WTC11 (cell line): ENCODE results near the gene SMCP. TPM values are rescaled to one million over a fixed set of nuclear protein-coding genes. Genes with fewer than 3 reads are reported as not detected.

Source experiments
- ATAC-seq: fragments of 200-7000 bp; cut with Tn5 transposase; 2 replicates; pipeline ENCODE4 v1.10.0; 2021; ENCODE audit warnings: mild to moderate bottlenecking, moderate library complexity
- CTCF ChIA-PET: fragments of 300-600 bp; sonication (Branson Sonifier 250); formaldehyde crosslinking; loops from one replicate; lab custom pipeline; 2021; ENCODE audit warnings: antibody characterized with exemption; lab: Charles Lee
- POLR2A ChIA-PET: fragments of 350-600 bp; sonication (Branson Sonifier 250); formaldehyde crosslinking; loops from one replicate; lab custom pipeline; 2021; ENCODE audit warnings: antibody characterized with exemption; lab: Charles Lee
- DNase-seq: peaks from one replicate; pipeline ENCODE4 v3.0.0; 2021; ENCODE audit warnings: low spot score
- H3K27ac Mint-ChIP-seq: 2 replicates; pipeline ENCODE4 v1.8.0; 2021; ENCODE audit warnings: mixed read lengths
- H3K27me3 Mint-ChIP-seq: 2 replicates; pipeline ENCODE4 v1.8.0; 2021; ENCODE audit warnings: low read depth, mild to moderate bottlenecking, moderate library complexity, mixed read lengths
- H3K36me3 Mint-ChIP-seq: 2 replicates; pipeline ENCODE4 v1.8.0; 2021; ENCODE audit warnings: mixed read lengths
- H3K4me1 Mint-ChIP-seq: 2 replicates; pipeline ENCODE4 v1.8.0; 2022; ENCODE audit warnings: mixed read lengths
- H3K4me3 Mint-ChIP-seq: 2 replicates; pipeline ENCODE4 v1.8.0; 2021; ENCODE audit warnings: mild to moderate bottlenecking, moderate library complexity, mixed read lengths
- H3K9me3 Mint-ChIP-seq: 2 replicates; pipeline ENCODE4 v1.8.0; 2021; ENCODE audit warnings: mixed read lengths
- E2F1 ChIP-seq: sonication (generic); formaldehyde crosslinking; IDR thresholded peaks from 2 replicates; pipeline ENCODE4 v1.8.0; 2022; ENCODE audit warnings: mild to moderate bottlenecking, missing genetic modification reagents
- ETV6 ChIP-seq: sonication (generic); formaldehyde crosslinking; IDR thresholded peaks from 2 replicates; pipeline ENCODE4 v1.8.1; 2022; ENCODE audit warnings: mild to moderate bottlenecking, missing genetic modification reagents
- GABPB1 ChIP-seq: sonication (generic); formaldehyde crosslinking; IDR thresholded peaks from 2 replicates; pipeline ENCODE4 v1.8.1; 2023; ENCODE audit warnings: mild to moderate bottlenecking, missing genetic modification reagents
- GRHL2 ChIP-seq: fragments of 250-450 bp; sonication (Bioruptor Pico); IDR thresholded peaks from 2 replicates; pipeline ENCODE4 v1.8.0; 2022; ENCODE audit warnings: mild to moderate bottlenecking, moderate library complexity; ENCODE audit not compliant: insufficient replicate concordance, severe bottlenecking
- GTF2I ChIP-seq: fragments of 250-450 bp; sonication (Bioruptor Pico); conservative IDR thresholded peaks from 2 replicates; pipeline ENCODE4 v1.4.0; 2021; ENCODE audit warnings: mild to moderate bottlenecking
- HMGXB4 ChIP-seq: sonication (generic); formaldehyde crosslinking; IDR thresholded peaks from 2 replicates; pipeline ENCODE4 v1.8.1; 2023; ENCODE audit warnings: mild to moderate bottlenecking, moderate library complexity, missing genetic modification reagents
- JAZF1 ChIP-seq: fragments of 250-450 bp; sonication (Bioruptor Pico); IDR thresholded peaks from 2 replicates; pipeline ENCODE4 v1.9.0; 2021; ENCODE audit warnings: moderate library complexity, mild to moderate bottlenecking, inconsistent platforms
- KAT7 ChIP-seq: sonication (generic); formaldehyde crosslinking; IDR thresholded peaks from 2 replicates; pipeline ENCODE4 v1.8.1; 2023; ENCODE audit warnings: missing genetic modification reagents, mild to moderate bottlenecking, borderline replicate concordance
- MYBL2 ChIP-seq: sonication (generic); formaldehyde crosslinking; IDR thresholded peaks from 2 replicates; pipeline ENCODE4 v1.8.1; 2023; ENCODE audit warnings: mild to moderate bottlenecking, moderate library complexity, missing genetic modification reagents
- NR2C2 ChIP-seq: sonication (generic); formaldehyde crosslinking; IDR thresholded peaks from 2 replicates; pipeline ENCODE4 v1.8.0; 2022; ENCODE audit warnings: mild to moderate bottlenecking, missing genetic modification reagents
- PRRX2 ChIP-seq: fragments of 250-450 bp; sonication (Bioruptor Pico); IDR thresholded peaks from 2 replicates; pipeline ENCODE4 v1.8.0; 2021; ENCODE audit warnings: mild to moderate bottlenecking
- RELA ChIP-seq: sonication (generic); formaldehyde crosslinking; IDR thresholded peaks from 2 replicates; pipeline ENCODE4 v1.8.1; 2022; ENCODE audit warnings: missing genetic modification reagents, mild to moderate bottlenecking, borderline replicate concordance
- TP53 ChIP-seq: sonication (generic); formaldehyde crosslinking; IDR thresholded peaks from 2 replicates; pipeline ENCODE4 v1.8.1; 2023; ENCODE audit warnings: mild to moderate bottlenecking, missing genetic modification reagents
- ZBTB21 ChIP-seq: sonication (generic); formaldehyde crosslinking; IDR thresholded peaks from 2 replicates; pipeline ENCODE4 v1.8.1; 2023; ENCODE audit warnings: mild to moderate bottlenecking, missing genetic modification reagents, borderline replicate concordance
- ZNF138 ChIP-seq: sonication (generic); formaldehyde crosslinking; conservative IDR thresholded peaks from 2 replicates; pipeline ENCODE4 v1.8.1; 2022; ENCODE audit warnings: mild to moderate bottlenecking, moderate library complexity, missing genetic modification reagents
- ZNF281 ChIP-seq: sonication (generic); formaldehyde crosslinking; IDR thresholded peaks from 2 replicates; pipeline ENCODE4 v1.8.0; 2023; ENCODE audit warnings: mild to moderate bottlenecking, missing genetic modification reagents
- ZNF317 ChIP-seq: sonication (generic); formaldehyde crosslinking; IDR thresholded peaks from 2 replicates; pipeline ENCODE4 v1.8.1; 2023; ENCODE audit warnings: low read depth, mild to moderate bottlenecking, moderate library complexity, missing genetic modification reagents, borderline replicate concordance
- ZNF396 ChIP-seq: fragments of 250-450 bp; sonication (Bioruptor Pico); IDR thresholded peaks from 2 replicates; pipeline ENCODE4 v1.8.0; 2021; ENCODE audit warnings: mild to moderate bottlenecking, moderate library complexity, borderline replicate concordance
- ZNF512 ChIP-seq: sonication (generic); formaldehyde crosslinking; IDR thresholded peaks from 2 replicates; pipeline ENCODE4 v1.8.1; 2022; ENCODE audit warnings: missing genetic modification reagents, borderline replicate concordance
- ZNF671 ChIP-seq: fragments of 250-450 bp; sonication (Bioruptor Pico); IDR thresholded peaks from 2 replicates; pipeline ENCODE4 v1.8.0; 2021; ENCODE audit warnings: mild to moderate bottlenecking
- total RNA-seq: library from RNA; stranded (reverse); gene quantifications from 3 replicates; pipeline ENCODE4 v1.2.3, GENCODE V29; 2021
- TF ChIP-seq, protein P1 (sequence below): sonication (generic); formaldehyde crosslinking; IDR thresholded peaks from 2 replicates; pipeline ENCODE4 v1.8.1; 2023; ENCODE audit warnings: mild to moderate bottlenecking, missing genetic modification reagents, moderate library complexity
- TF ChIP-seq, protein P2 (sequence below): sonication (generic); formaldehyde crosslinking; IDR thresholded peaks from 2 replicates; pipeline ENCODE4 v1.8.0; 2022; ENCODE audit warnings: mild to moderate bottlenecking, missing genetic modification reagents

SMCP gene
- total RNA-seq, 1 experiment from 2014 or later, result not detected

DNA sequence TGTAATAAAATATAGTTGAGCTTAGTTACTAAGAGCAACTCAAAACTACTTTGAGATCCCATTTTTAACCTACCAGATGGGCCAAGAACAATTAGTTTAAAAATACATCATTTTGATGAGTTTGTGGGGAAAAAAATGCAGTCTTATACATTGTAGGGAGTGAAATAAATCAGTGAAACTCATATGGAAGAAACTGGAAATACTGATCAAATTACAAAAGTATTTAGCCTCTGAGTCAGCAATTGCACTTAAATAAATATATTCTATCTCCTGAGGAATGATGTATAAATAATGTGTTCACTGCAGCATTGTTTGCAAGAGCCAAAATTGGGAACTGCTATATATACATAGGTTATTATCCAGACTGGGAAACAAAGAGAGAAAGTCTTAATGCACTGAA lies 4.6 kb upstream of the SMCP start:
- TF ChIP-seq ZBTB21 (CRISPR knock-in tag) (no peak), GRHL2 (CRISPR knock-in tag) (no peak)
- TF ChIP-seq, protein P1, sequence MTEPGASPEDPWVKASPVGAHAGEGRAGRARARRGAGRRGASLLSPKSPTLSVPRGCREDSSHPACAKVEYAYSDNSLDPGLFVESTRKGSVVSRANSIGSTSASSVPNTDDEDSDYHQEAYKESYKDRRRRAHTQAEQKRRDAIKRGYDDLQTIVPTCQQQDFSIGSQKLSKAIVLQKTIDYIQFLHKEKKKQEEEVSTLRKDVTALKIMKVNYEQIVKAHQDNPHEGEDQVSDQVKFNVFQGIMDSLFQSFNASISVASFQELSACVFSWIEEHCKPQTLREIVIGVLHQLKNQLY (CRISPR knock-in tag), result no peak
- no peak overlapping the region for H3K27ac Mint-ChIP-seq
- ChIA-PET CTCF (no interaction called here), POLR2A (no interaction called here)
- no peaks in the 10 kb centered on the region for H3K36me3 Mint-ChIP-seq
- no peaks in the 10 kb centered on the region; the same call in 1 of the 2 replicates for H3K27me3 Mint-ChIP-seq
- H3K4me1 Mint-ChIP-seq, result no peaks in the 10 kb centered on the region
- no peak for ATAC-seq
- DNase-seq, result no peak
- no peak overlapping the region for H3K4me3 Mint-ChIP-seq
- peaks cover 7% of the 10 kb centered on the region for H3K9me3 Mint-ChIP-seq

- ChIA-PET POLR2A (no interaction called here), CTCF (no interaction called here)
- Mint-ChIP-seq H3K4me3 (no peak overlapping the region), H3K27me3 (no peaks in the 10 kb centered on the region; the same call in 1 of the 2 replicates), H3K36me3 (no peaks in the 10 kb centered on the region; the same call in 1 of the 2 replicates), H3K27ac (no peak overlapping the region), H3K4me1 (no peaks in the 10 kb centered on the region), H3K9me3 (peaks cover 21% of the 10 kb centered on the region)
- TF ChIP-seq ZNF317 (CRISPR knock-in tag) (no peak), GABPB1 (no peak), PRRX2 (no peak), ZNF281 (CRISPR knock-in tag) (no peak), ETV6 (no peak), HMGXB4 (no peak), ZNF396 (no peak), JAZF1 (CRISPR knock-in tag) (no peak), GTF2I (CRISPR knock-in tag) (no peak)
- TF ChIP-seq, protein P2, sequence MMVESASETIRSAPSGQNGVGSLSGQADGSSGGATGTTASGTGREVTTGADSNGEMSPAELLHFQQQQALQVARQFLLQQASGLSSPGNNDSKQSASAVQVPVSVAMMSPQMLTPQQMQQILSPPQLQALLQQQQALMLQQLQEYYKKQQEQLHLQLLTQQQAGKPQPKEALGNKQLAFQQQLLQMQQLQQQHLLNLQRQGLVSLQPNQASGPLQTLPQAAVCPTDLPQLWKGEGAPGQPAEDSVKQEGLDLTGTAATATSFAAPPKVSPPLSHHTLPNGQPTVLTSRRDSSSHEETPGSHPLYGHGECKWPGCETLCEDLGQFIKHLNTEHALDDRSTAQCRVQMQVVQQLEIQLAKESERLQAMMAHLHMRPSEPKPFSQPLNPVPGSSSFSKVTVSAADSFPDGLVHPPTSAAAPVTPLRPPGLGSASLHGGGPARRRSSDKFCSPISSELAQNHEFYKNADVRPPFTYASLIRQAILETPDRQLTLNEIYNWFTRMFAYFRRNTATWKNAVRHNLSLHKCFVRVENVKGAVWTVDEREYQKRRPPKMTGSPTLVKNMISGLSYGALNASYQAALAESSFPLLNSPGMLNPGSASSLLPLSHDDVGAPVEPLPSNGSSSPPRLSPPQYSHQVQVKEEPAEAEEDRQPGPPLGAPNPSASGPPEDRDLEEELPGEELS, result no peak
- DNase-seq, result no peak
- ATAC-seq, result no peak
Measured at GRCh38 chr1:152876827-152877226, 1.3 kb upstream of the SMCP start.

GRCh38 chr1:152879559-152880198 lies 1.6 kb downstream of the SMCP start:
- no peak overlapping the region for H3K4me3 Mint-ChIP-seq
- no peak overlapping the region for H3K27ac Mint-ChIP-seq
- H3K27me3 Mint-ChIP-seq, result no peaks in the 10 kb centered on the region; the same call in 1 of the 2 replicates
- ATAC-seq (no peak), DNase-seq (no peak)
- H3K36me3 Mint-ChIP-seq, result peaks cover 3% of the 10 kb centered on the region
- POLR2A ChIA-PET, result no interaction called here
- peaks cover 32% of the 10 kb centered on the region for H3K9me3 Mint-ChIP-seq
- CTCF ChIA-PET, result interaction anchor here (1.3 to 3.6 kb wide), 3 partner anchors 10 to 313 kb away, joined by 4 to 60 read pairs (median 4); no protein-coding TSS in a partner anchor
- no peaks in the 10 kb centered on the region for H3K4me1 Mint-ChIP-seq
- TF ChIP-seq NR2C2 (CRISPR knock-in tag) (no peak), GRHL2 (CRISPR knock-in tag) (no peak), RELA (CRISPR knock-in tag) (no peak), ZNF512 (no peak), E2F1 (CRISPR knock-in tag) (no peak), MYBL2 (CRISPR knock-in tag) (no peak), ZNF671 (CRISPR knock-in tag) (no peak), ZNF138 (CRISPR knock-in tag) (no peak), KAT7 (CRISPR knock-in tag) (no peak), TP53 (no peak), ZNF317 (CRISPR knock-in tag) (no peak)
